ENCODE results near the gene NRIP1. TPM values are rescaled to one million over a fixed set of nuclear protein-coding genes. Genes with fewer than 3 reads are reported as not detected.

The NRIP1 gene
- total RNA-seq, 4 donors from 2014 or later: 15.9 to 21.6 (median 16.9) TPM

GRCh38 chr21:14995695-14996490 lies 68.9 kb downstream of the NRIP1 start:
- DNase-seq (ENCODE audit: low spot score in 2 of 2): no peak
- H3K4me3 ChIP-seq (ENCODE audit: low read depth, poor library complexity, severe bottlenecking): no peak overlapping the region
- intact Hi-C loops (cut with DNase I; ENCODE audit: low total_unique reads): no loop called here
- TF ChIP-seq POLR2A (IDR thresholded peaks at IDR 0.05): no peak
- no peak for TF ChIP-seq CTCF (IDR thresholded peaks at IDR 0.05)
- 91 to 93% methylated on average over 9 of the region's 9 CpGs for WGBS, 2 donors

GRCh38 chr21:14995226-14995625 lies 69.6 kb downstream of the NRIP1 start:
- no peak for DNase-seq (ENCODE audit: low spot score in 2 of 2)
- intact Hi-C loops (cut with DNase I; ENCODE audit: low total_unique reads): no loop called here
- no peak overlapping the region for H3K4me3 ChIP-seq (ENCODE audit: low read depth, poor library complexity, severe bottlenecking)
- WGBS, 2 donors: 70 to 72% methylated on average over 2 of the region's 2 CpGs
- TF ChIP-seq POLR2A (IDR thresholded peaks at IDR 0.05) (no peak), CTCF (IDR thresholded peaks at IDR 0.05) (no peak)

GRCh38 chr21:14993115-14993514 lies 71.7 kb downstream of the NRIP1 start:
- WGBS, 2 donors: 92 to 93% methylated on average over 2 of the region's 2 CpGs
- intact Hi-C loops (cut with DNase I; ENCODE audit: low total_unique reads): no loop called here
- TF ChIP-seq CTCF (IDR thresholded peaks at IDR 0.05): no peak
- no peak for TF ChIP-seq POLR2A (IDR thresholded peaks at IDR 0.05)
- no peak for DNase-seq (ENCODE audit: low spot score in 2 of 2)
- H3K4me3 ChIP-seq (ENCODE audit: low read depth, poor library complexity, severe bottlenecking): no peak overlapping the region

- intact Hi-C loops (cut with DNase I; ENCODE audit: low total_unique reads): no loop called here
- no peak for DNase-seq (ENCODE audit: low spot score in 2 of 2)
- 96% methylated on average over 8 of the region's 8 CpGs for WGBS, 2 donors
- no peak overlapping the region for H3K4me3 ChIP-seq (ENCODE audit: low read depth, poor library complexity, severe bottlenecking)
- TF ChIP-seq POLR2A (IDR thresholded peaks at IDR 0.05): no peak
- no peak for TF ChIP-seq CTCF (IDR thresholded peaks at IDR 0.05)
Measured at GRCh38 chr21:14991957-14992356, 72.8 kb downstream of the NRIP1 start.

- H3K4me3 ChIP-seq (ENCODE audit: low read depth, poor library complexity, severe bottlenecking): no peak overlapping the region
- 68 to 87% methylated on average over 2 of the region's 2 CpGs for WGBS, 2 donors
- intact Hi-C loops (cut with DNase I; ENCODE audit: low total_unique reads): no loop called here
- TF ChIP-seq POLR2A (IDR thresholded peaks at IDR 0.05) (no peak), CTCF (IDR thresholded peaks at IDR 0.05) (no peak)
- DNase-seq (ENCODE audit: low spot score in 2 of 2): no peak
Measured at GRCh38 chr21:14989359-14989758, 75.4 kb downstream of the NRIP1 start.

GRCh38 chr21:14988760-14989159 lies 76.0 kb downstream of the NRIP1 start:
- TF ChIP-seq CTCF (IDR thresholded peaks at IDR 0.05): no peak
- TF ChIP-seq POLR2A (IDR thresholded peaks at IDR 0.05): no peak
- intact Hi-C loops (cut with DNase I; ENCODE audit: low total_unique reads): no loop called here
- H3K4me3 ChIP-seq (ENCODE audit: low read depth, poor library complexity, severe bottlenecking): no peak overlapping the region
- DNase-seq (ENCODE audit: low spot score in 2 of 2): no peak
- 86 to 88% methylated on average over 3 of the region's 3 CpGs for WGBS, 2 donors

Measured in lower leg skin (tissue), 4 donors.